ENCODE results near the gene FAM153A. TPM values are rescaled to one million over a fixed set of nuclear protein-coding genes. Genes with fewer than 3 reads are reported as not detected.
"Not testable (repeated sequence)": the region's sequence is repeated elsewhere in the genome, so short reads cannot be mapped to it uniquely, and the experiment has no call there.

Gene FAM153A
- total and polyA plus RNA-seq, 2 of the 8 experiments (the other 6 are each of a cell fraction or from before 2014, with no cell fraction given), result not detected

- H3K23ac ChIP-seq (ENCODE audit: insufficient read length); FAIRE-seq; H3K79me2 ChIP-seq (ENCODE audit: control insufficient read depth in 1 of 2, insufficient read depth in 2 of 2, low read length in 2 of 2); H3K56ac ChIP-seq (replicated peaks; ENCODE audit: insufficient read length, low read depth, low read length); H2BK20ac ChIP-seq (ENCODE audit: low read length); H3K27me3 ChIP-seq (replicated peaks in 1 of 4; ENCODE audit: control insufficient read depth in 3 of 4, extremely low read depth in 1 of 4, insufficient read depth in 3 of 4, low read length in 3 of 4); H3K18ac ChIP-seq (ENCODE audit: extremely low read depth, low read length); H3K14ac ChIP-seq (ENCODE audit: insufficient read length); H3K36me3 ChIP-seq (ENCODE audit: control insufficient read depth in 2 of 4, insufficient read depth in 4 of 4, low read length in 3 of 4); H3K9me3 ChIP-seq (ENCODE audit: insufficient read depth in 2 of 2, low read depth in 1 of 2, low read length in 1 of 2); H2BK120ac ChIP-seq (replicated peaks; ENCODE audit: low read depth, low read length); H2AFZ ChIP-seq (ENCODE audit: low read length); POLR2A ChIA-PET (ENCODE audit: partially characterized antibody); H4K5ac ChIP-seq (ENCODE audit: insufficient read length, low read depth, low read length); DNase-seq (ENCODE audit: low read depth in 1 of 2, low spot score in 2 of 2); H3K23me2 ChIP-seq (ENCODE audit: low read depth, low read length); H3K4me2 ChIP-seq (ENCODE audit: insufficient read depth in 1 of 2, low read depth in 2 of 2, low read length in 2 of 2); H4K8ac ChIP-seq (ENCODE audit: extremely low read depth, insufficient read depth, low read length); H3K27ac ChIP-seq (ENCODE audit: low read depth, low read length); H3K4me1 ChIP-seq (replicated peaks in 1 of 4; ENCODE audit: control insufficient read depth in 3 of 4, insufficient read depth in 4 of 4, low read length in 3 of 4); H3K4me3 ChIP-seq (ENCODE audit: extremely low read depth in 1 of 4, insufficient read depth in 2 of 4, low read depth in 3 of 4, low read length in 4 of 4); H3K79me1 ChIP-seq (ENCODE audit: low read depth, low read length); H4K20me1 ChIP-seq (replicated peaks in 1 of 2; ENCODE audit: control insufficient read depth in 1 of 2, insufficient read depth in 2 of 2, low read length in 2 of 2); H4K91ac ChIP-seq (replicated peaks; ENCODE audit: insufficient read length, low read length); H2AK5ac ChIP-seq (ENCODE audit: low read depth, low read length); CTCF ChIA-PET (ENCODE audit: partially characterized antibody); H2BK12ac ChIP-seq (ENCODE audit: low read depth, low read length); H3K4ac ChIP-seq (replicated peaks; ENCODE audit: insufficient read length, low read depth, low read length); H2BK5ac ChIP-seq (ENCODE audit: low read depth, low read length); H2BK15ac ChIP-seq (ENCODE audit: low read length); H3K9ac ChIP-seq (replicated peaks in 1 of 4; ENCODE audit: extremely low read depth in 1 of 4, low read depth in 3 of 4, low read length in 3 of 4): not testable (repeated sequence)
- 82% methylated on average over 6 of the region's 8 CpGs; no CpG with 5 or more reads in 1 of the 2 experiments for WGBS, 2 experiments (ENCODE audit: extremely low coverage in 1 of 2, insufficient coverage in 1 of 2, insufficient read length in 1 of 2, insufficient replicate concordance in 2 of 2, low coverage in 1 of 2, low lambda C conversion rate in 2 of 2, missing lambda C conversion rate in 1 of 2)
These were observed 21.7 kb downstream of the FAM153A start for GRCh38 chr5:177760954-177761353.

DNA sequence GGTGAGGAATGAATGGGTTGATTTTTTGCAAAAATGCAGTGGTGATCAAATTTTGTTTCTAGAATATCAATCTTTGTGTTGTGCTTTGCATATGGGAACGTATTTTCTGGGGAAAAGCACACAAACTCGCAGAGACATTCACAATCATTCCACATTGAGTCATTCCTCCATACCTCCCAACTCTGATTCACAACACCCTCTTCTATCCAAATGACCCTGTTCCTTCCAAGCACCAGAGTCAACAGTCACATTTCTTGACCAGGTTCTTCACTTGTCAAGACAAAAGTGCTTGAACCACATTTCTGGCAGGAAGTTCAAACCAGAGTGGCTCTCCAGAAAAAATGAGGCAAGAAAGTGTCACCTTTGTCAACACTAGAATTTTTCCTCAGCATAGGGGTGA is 35.3 kb downstream of the FAM153A start:
- H3K9ac ChIP-seq (replicated peaks in 1 of 4; ENCODE audit: extremely low read depth in 1 of 4, low read depth in 3 of 4, low read length in 3 of 4); H3K23me2 ChIP-seq (ENCODE audit: low read depth, low read length); H2AK5ac ChIP-seq (ENCODE audit: low read depth, low read length); H3K4me2 ChIP-seq (ENCODE audit: insufficient read depth in 1 of 2, low read depth in 2 of 2, low read length in 2 of 2); H2AFZ ChIP-seq (ENCODE audit: low read length); H2BK20ac ChIP-seq (ENCODE audit: low read length); H3K23ac ChIP-seq (ENCODE audit: insufficient read length); H3K4me3 ChIP-seq (ENCODE audit: extremely low read depth in 1 of 4, insufficient read depth in 2 of 4, low read depth in 3 of 4, low read length in 4 of 4); H2BK120ac ChIP-seq (replicated peaks; ENCODE audit: low read depth, low read length); H3K27me3 ChIP-seq (replicated peaks in 1 of 4; ENCODE audit: control insufficient read depth in 3 of 4, extremely low read depth in 1 of 4, insufficient read depth in 3 of 4, low read length in 3 of 4); H3K4me1 ChIP-seq (replicated peaks in 1 of 4; ENCODE audit: control insufficient read depth in 3 of 4, insufficient read depth in 4 of 4, low read length in 3 of 4); H3K18ac ChIP-seq (ENCODE audit: extremely low read depth, low read length); H3K14ac ChIP-seq (ENCODE audit: insufficient read length); H3K4ac ChIP-seq (replicated peaks; ENCODE audit: insufficient read length, low read depth, low read length); FAIRE-seq; H2BK12ac ChIP-seq (ENCODE audit: low read depth, low read length); H3K79me1 ChIP-seq (ENCODE audit: low read depth, low read length); CTCF ChIA-PET (ENCODE audit: partially characterized antibody); H4K91ac ChIP-seq (replicated peaks; ENCODE audit: insufficient read length, low read length); H3K36me3 ChIP-seq (ENCODE audit: control insufficient read depth in 2 of 4, insufficient read depth in 4 of 4, low read length in 3 of 4); H3K27ac ChIP-seq (ENCODE audit: low read depth, low read length); H3K9me3 ChIP-seq (ENCODE audit: insufficient read depth in 2 of 2, low read depth in 1 of 2, low read length in 1 of 2); H3K79me2 ChIP-seq (ENCODE audit: control insufficient read depth in 1 of 2, insufficient read depth in 2 of 2, low read length in 2 of 2); H2BK15ac ChIP-seq (ENCODE audit: low read length); H4K8ac ChIP-seq (ENCODE audit: extremely low read depth, insufficient read depth, low read length); POLR2A ChIA-PET (ENCODE audit: partially characterized antibody); DNase-seq (ENCODE audit: low read depth in 1 of 2, low spot score in 2 of 2); H3K56ac ChIP-seq (replicated peaks; ENCODE audit: insufficient read length, low read depth, low read length); H2BK5ac ChIP-seq (ENCODE audit: low read depth, low read length); H4K5ac ChIP-seq (ENCODE audit: insufficient read length, low read depth, low read length); H4K20me1 ChIP-seq (replicated peaks in 1 of 2; ENCODE audit: control insufficient read depth in 1 of 2, insufficient read depth in 2 of 2, low read length in 2 of 2): not testable (repeated sequence)
- 76% methylated on average over 2 of the region's 2 CpGs; no CpG with 5 or more reads in 1 of the 2 experiments for WGBS, 2 experiments (ENCODE audit: extremely low coverage in 1 of 2, insufficient coverage in 1 of 2, insufficient read length in 1 of 2, insufficient replicate concordance in 2 of 2, low coverage in 1 of 2, low lambda C conversion rate in 2 of 2, missing lambda C conversion rate in 1 of 2)
